Thyroid gland (tissue), 4 donors: ENCODE results near the gene CD22.

Experiments used
- CTCF ChIP-seq, 6 experiments: fragments of 200-600 bp in 3 of 6; fragments of 450-650 bp in 3 of 6; sonication (generic) in 3 of 6; IDR thresholded peaks; one replicate each; pipeline ENCODE4 v1.5.1; 2016 to 2019; ENCODE audit warnings: antibody characterized with exemption in 6 of 6, mild to moderate bottlenecking in 2 of 6, inconsistent platforms in 1 of 6, moderate library complexity in 1 of 6
- POLR2A ChIP-seq, 2 donors: fragments of 450-650 bp; IDR thresholded peaks; one replicate each; pipeline ENCODE4 v1.6.1; 2017; ENCODE audit warnings: antibody characterized with exemption in 2 of 2, mild to moderate bottlenecking in 2 of 2, moderate library complexity in 1 of 2

GRCh38 chr19:35360880-35361420 is 32.0 kb downstream of the CD22 start:
- TF ChIP-seq CTCF (IDR thresholded peaks at IDR 0.05) (no peak), POLR2A (IDR thresholded peaks at IDR 0.05) (no peak)
